ENCODE measurements around the gene S100A5. TPM values are rescaled to one million over a fixed set of nuclear protein-coding genes. Genes with fewer than 3 reads are reported as not detected.

Gene S100A5
- total and polyA plus RNA-seq, 10 of the 15 experiments (the other 5 are each of a cell fraction or from before 2014, with no cell fraction given), result 0.47 to 0.75 (median 0.56) TPM; not detected in 6

DNA sequence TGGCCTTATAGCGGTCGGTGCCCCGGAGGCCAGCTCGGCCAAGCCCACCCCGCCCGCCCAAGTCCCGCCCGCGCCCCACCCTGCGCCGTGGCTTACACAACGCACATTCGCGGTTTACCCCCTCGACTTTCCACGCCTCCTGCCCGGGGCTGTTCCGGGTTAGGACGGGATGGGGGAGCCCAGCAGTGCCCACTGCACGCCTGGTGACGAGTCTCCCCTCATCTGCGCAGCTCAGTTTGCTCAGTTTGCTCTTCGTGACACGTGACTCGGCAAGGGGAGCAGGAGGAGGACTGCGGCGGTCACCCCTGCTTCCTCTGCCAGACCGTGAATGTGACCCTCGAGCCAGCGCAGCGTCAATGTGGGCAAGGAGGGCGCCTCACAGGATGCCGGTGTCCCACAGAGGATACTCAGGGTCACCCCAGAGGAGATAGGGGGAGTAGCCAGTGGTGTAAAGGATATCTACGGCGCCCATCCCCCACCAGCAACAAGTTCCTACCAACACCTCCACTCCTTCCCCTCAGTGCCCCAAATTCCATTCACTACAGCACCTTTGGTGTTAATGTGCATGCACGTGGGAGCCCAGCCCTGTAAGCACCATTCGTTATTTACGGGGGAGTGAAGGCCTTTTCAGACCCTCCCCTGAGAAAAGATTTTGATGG, 4.6 kb downstream of the S100A5 start (continued):
- TF ChIP-seq, protein P1, sequence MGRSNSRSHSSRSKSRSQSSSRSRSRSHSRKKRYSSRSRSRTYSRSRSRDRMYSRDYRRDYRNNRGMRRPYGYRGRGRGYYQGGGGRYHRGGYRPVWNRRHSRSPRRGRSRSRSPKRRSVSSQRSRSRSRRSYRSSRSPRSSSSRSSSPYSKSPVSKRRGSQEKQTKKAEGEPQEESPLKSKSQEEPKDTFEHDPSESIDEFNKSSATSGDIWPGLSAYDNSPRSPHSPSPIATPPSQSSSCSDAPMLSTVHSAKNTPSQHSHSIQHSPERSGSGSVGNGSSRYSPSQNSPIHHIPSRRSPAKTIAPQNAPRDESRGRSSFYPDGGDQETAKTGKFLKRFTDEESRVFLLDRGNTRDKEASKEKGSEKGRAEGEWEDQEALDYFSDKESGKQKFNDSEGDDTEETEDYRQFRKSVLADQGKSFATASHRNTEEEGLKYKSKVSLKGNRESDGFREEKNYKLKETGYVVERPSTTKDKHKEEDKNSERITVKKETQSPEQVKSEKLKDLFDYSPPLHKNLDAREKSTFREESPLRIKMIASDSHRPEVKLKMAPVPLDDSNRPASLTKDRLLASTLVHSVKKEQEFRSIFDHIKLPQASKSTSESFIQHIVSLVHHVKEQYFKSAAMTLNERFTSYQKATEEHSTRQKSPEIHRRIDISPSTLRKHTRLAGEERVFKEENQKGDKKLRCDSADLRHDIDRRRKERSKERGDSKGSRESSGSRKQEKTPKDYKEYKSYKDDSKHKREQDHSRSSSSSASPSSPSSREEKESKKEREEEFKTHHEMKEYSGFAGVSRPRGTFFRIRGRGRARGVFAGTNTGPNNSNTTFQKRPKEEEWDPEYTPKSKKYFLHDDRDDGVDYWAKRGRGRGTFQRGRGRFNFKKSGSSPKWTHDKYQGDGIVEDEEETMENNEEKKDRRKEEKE (IDR thresholded peaks at IDR 0.05), result no peak
- TF ChIP-seq POLR2A (IDR thresholded peaks at IDR 0.05; ENCODE audit: low read depth, low read length) (peak; percentile 71), BACH1 (IDR thresholded peaks at IDR 0.05; ENCODE audit: borderline replicate concordance) (no peak; the same call in 1 of the 2 replicates), IKZF1 (conservative IDR thresholded peaks at IDR 0.05) (0 out of 2 replicates have a peak, but pooled peaks have one; percentile 19), GATAD2B (conservative IDR thresholded peaks at IDR 0.05; ENCODE audit: low read depth) (peak; percentile 63; the same call in 1 of the 2 replicates), TCF7 (IDR thresholded peaks at IDR 0.05; ENCODE audit: borderline replicate concordance) (no peak)
- TF ChIP-seq, protein P2, sequence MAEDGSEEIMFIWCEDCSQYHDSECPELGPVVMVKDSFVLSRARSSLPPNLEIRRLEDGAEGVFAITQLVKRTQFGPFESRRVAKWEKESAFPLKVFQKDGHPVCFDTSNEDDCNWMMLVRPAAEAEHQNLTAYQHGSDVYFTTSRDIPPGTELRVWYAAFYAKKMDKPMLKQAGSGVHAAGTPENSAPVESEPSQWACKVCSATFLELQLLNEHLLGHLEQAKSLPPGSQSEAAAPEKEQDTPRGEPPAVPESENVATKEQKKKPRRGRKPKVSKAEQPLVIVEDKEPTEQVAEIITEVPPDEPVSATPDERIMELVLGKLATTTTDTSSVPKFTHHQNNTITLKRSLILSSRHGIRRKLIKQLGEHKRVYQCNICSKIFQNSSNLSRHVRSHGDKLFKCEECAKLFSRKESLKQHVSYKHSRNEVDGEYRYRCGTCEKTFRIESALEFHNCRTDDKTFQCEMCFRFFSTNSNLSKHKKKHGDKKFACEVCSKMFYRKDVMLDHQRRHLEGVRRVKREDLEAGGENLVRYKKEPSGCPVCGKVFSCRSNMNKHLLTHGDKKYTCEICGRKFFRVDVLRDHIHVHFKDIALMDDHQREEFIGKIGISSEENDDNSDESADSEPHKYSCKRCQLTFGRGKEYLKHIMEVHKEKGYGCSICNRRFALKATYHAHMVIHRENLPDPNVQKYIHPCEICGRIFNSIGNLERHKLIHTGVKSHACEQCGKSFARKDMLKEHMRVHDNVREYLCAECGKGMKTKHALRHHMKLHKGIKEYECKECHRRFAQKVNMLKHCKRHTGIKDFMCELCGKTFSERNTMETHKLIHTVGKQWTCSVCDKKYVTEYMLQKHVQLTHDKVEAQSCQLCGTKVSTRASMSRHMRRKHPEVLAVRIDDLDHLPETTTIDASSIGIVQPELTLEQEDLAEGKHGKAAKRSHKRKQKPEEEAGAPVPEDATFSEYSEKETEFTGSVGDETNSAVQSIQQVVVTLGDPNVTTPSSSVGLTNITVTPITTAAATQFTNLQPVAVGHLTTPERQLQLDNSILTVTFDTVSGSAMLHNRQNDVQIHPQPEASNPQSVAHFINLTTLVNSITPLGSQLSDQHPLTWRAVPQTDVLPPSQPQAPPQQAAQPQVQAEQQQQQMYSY (CRISPR knock-in tag; IDR thresholded peaks at IDR 0.05), result no peak

Measured in GM12878 (cell line).